Stomach (tissue), 4 donors: Measurements from ENCODE around the gene GTF2H1.

Experiments
- EP300 ChIP-seq: sonication (generic); formaldehyde crosslinking; IDR thresholded peaks from one replicate; pipeline ENCODE4 v1.6.1; 2017; ENCODE audit warnings: antibody characterized with exemption
- POLR2A ChIP-seq, 4 donors: fragments of 450-650 bp; IDR thresholded peaks; one replicate each; pipeline ENCODE4 v1.6.1; 2016; ENCODE audit warnings: antibody characterized with exemption in 4 of 4, control low read depth in 2 of 4, mild to moderate bottlenecking in 1 of 4, moderate library complexity in 1 of 4
- POLR2AphosphoS5 ChIP-seq, 3 donors: sonication (generic); formaldehyde crosslinking; IDR thresholded peaks; one replicate each; pipeline ENCODE4 v1.6.1; 2016; ENCODE audit warnings: antibody characterized with exemption in 3 of 3
- TF ChIP-seq, protein P1 (sequence below), 7 experiments: fragments of 450-650 bp in 4 of 7; fragments of 200-600 bp in 3 of 7; sonication (generic) in 3 of 7; IDR thresholded peaks; one replicate each; pipeline ENCODE4 v1.5.1; 2016 to 2019; ENCODE audit warnings: antibody characterized with exemption in 7 of 7, control low read depth in 2 of 7, mild to moderate bottlenecking in 1 of 7

DNA sequence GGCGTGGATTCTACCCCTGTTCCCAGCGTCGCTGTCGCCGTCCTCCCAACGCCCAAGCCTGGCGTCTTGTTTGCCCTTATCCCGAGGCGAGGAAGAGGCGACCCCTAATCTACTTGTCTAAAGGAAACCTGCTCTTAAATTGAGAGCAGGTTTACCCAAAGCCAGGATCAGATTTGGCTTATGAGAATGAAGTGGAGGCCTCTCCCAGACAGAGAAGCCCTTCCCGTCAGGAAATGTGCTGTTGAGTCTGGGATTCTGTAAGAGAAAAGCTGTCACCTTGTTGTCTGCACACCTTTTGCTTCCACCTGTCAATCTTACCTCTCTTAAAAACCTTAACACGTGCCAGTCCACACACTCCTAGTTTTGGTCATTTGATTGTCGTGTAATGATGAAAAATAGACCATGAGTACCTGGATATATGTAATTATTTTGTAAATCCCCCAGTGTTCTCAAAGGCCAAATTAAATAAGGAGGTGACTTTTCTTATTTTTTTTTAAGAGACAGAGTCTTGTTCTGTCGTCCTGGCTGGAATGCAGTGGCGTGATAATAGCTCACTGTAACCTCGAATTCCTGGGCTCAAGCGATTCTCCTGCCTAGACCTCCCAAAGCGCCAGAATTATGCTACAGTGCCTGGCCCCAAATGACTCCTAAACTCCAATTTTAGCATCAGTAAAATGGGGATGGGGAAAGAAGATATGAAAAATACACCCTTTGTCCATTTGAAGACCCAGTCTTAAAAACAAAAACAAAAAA lies 627 bp downstream of the GTF2H1 start:
- TF ChIP-seq, protein P1, sequence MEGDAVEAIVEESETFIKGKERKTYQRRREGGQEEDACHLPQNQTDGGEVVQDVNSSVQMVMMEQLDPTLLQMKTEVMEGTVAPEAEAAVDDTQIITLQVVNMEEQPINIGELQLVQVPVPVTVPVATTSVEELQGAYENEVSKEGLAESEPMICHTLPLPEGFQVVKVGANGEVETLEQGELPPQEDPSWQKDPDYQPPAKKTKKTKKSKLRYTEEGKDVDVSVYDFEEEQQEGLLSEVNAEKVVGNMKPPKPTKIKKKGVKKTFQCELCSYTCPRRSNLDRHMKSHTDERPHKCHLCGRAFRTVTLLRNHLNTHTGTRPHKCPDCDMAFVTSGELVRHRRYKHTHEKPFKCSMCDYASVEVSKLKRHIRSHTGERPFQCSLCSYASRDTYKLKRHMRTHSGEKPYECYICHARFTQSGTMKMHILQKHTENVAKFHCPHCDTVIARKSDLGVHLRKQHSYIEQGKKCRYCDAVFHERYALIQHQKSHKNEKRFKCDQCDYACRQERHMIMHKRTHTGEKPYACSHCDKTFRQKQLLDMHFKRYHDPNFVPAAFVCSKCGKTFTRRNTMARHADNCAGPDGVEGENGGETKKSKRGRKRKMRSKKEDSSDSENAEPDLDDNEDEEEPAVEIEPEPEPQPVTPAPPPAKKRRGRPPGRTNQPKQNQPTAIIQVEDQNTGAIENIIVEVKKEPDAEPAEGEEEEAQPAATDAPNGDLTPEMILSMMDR (IDR thresholded peaks at IDR 0.05), result no peak
- TF ChIP-seq POLR2A (IDR thresholded peaks at IDR 0.05) (no peak), EP300 (no peak), POLR2AphosphoS5 (IDR thresholded peaks at IDR 0.05) (no peak)
